Activated CD8-positive, alpha-beta memory T cell treated with anti-CD3 and anti-CD28 coated beads for 24 hours (primary cell): ENCODE results near the gene ZNF155.

Source experiments
- DNase-seq: peaks from one replicate; pipeline ENCODE4 v3.0.0-alpha.2; 2020

Gene ZNF155

GRCh38 chr19:44005973-44006372 is 22.0 kb downstream of the ZNF155 start:
- DNase-seq, result no peak

GRCh38 chr19:44007473-44007872 is 23.5 kb downstream of the ZNF155 start:
- DNase-seq, result no peak

- no peak for DNase-seq
Observed at GRCh38 chr19:44010468-44010867, 26.5 kb downstream of the ZNF155 start.

- no peak for DNase-seq
Observed at GRCh38 chr19:44019498-44019897, 35.5 kb downstream of the ZNF155 start.

- no peak for DNase-seq
Observed at GRCh38 chr19:44021221-44021620, 37.2 kb downstream of the ZNF155 start.

GRCh38 chr19:44024900-44025216 is 40.9 kb downstream of the ZNF155 start:
- no peak for DNase-seq

GRCh38 chr19:44025217-44025936 is 41.4 kb downstream of the ZNF155 start, which contains the start of gene ZNF222:
TSS of gene ZNF222 (plus strand) at chr19:44025379. CDS start at chr19:44025437, 58 bp downstream.
- DNase-seq, result peak; percentile 86

- DNase-seq, result no peak
Observed at GRCh38 chr19:44026622-44027021, 42.6 kb downstream of the ZNF155 start.

- DNase-seq, result no peak
Observed at GRCh38 chr19:44032001-44032610, 48.1 kb downstream of the ZNF155 start.

- DNase-seq, result no peak
Observed at GRCh38 chr19:44042147-44042546, 58.2 kb downstream of the ZNF155 start.
